Vagina (tissue), 2 donors: ENCODE data around the gene ZNF777.

Source experiments
- POLR2A ChIP-seq, 2 donors: fragments of 450-650 bp; IDR thresholded peaks; one replicate each; pipeline ENCODE4 v1.6.1; 2017; ENCODE audit warnings: antibody characterized with exemption in 2 of 2, mild to moderate bottlenecking in 2 of 2, moderate library complexity in 2 of 2
- POLR2AphosphoS5 ChIP-seq, 2 donors: sonication (generic); formaldehyde crosslinking; IDR thresholded peaks; one replicate each; pipeline ENCODE4 v1.9.0; 2017; ENCODE audit warnings: antibody characterized with exemption in 2 of 2, mild to moderate bottlenecking in 2 of 2, low read depth in 1 of 2; ENCODE audit not compliant: insufficient read depth in 1 of 2
- TF ChIP-seq, protein P1 (sequence below), 3 experiments: fragments of 450-650 bp in 2 of 3; fragments of 200-600 bp in 1 of 3; sonication (generic) in 1 of 3; IDR thresholded peaks; one replicate each; pipeline ENCODE4 v1.5.1; 2017 to 2019; ENCODE audit warnings: antibody characterized with exemption in 3 of 3, mild to moderate bottlenecking in 2 of 3, moderate library complexity in 2 of 3

- TF ChIP-seq, protein P1, sequence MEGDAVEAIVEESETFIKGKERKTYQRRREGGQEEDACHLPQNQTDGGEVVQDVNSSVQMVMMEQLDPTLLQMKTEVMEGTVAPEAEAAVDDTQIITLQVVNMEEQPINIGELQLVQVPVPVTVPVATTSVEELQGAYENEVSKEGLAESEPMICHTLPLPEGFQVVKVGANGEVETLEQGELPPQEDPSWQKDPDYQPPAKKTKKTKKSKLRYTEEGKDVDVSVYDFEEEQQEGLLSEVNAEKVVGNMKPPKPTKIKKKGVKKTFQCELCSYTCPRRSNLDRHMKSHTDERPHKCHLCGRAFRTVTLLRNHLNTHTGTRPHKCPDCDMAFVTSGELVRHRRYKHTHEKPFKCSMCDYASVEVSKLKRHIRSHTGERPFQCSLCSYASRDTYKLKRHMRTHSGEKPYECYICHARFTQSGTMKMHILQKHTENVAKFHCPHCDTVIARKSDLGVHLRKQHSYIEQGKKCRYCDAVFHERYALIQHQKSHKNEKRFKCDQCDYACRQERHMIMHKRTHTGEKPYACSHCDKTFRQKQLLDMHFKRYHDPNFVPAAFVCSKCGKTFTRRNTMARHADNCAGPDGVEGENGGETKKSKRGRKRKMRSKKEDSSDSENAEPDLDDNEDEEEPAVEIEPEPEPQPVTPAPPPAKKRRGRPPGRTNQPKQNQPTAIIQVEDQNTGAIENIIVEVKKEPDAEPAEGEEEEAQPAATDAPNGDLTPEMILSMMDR (IDR thresholded peaks at IDR 0.05), result no peak
- TF ChIP-seq POLR2A (IDR thresholded peaks at IDR 0.05) (no peak), POLR2AphosphoS5 (IDR thresholded peaks at IDR 0.05; ENCODE audit: insufficient read depth in 1 of 2, low read depth in 1 of 2) (no peak)
Measured at GRCh38 chr7:149469806-149470205, 8.9 kb upstream of the ZNF777 start.
